Superior temporal gyrus (tissue), 1 donor: ENCODE results near the gene IQGAP3.
"Not testable (repeated sequence)": the region's sequence is repeated elsewhere in the genome, so short reads cannot be mapped to it uniquely, and the experiment has no call there.

ENCODE experiments used
- DNase-seq: peaks from one replicate; pipeline ENCODE4 v3.0.0-alpha.2; 2016; ENCODE audit errors: extremely low spot score

IQGAP3 gene

GRCh38 chr1:156571919-156572662, at the start of gene IQGAP3:
TSS of gene IQGAP3 (minus strand) at chr1:156572565. CDS start at chr1:156572529, 36 bp downstream.
- peak; percentile 81 for DNase-seq

- DNase-seq: no peak
Measured at GRCh38 chr1:156619582-156619955, 47.2 kb upstream of the IQGAP3 start.

GRCh38 chr1:156618853-156619581, 46.7 kb upstream of the IQGAP3 start, which contains the start of gene HAPLN2:
TSS of gene HAPLN2 (plus strand) at chr1:156619415. CDS start at chr1:156623491, 4,076 bp downstream.
- DNase-seq: peak; percentile 82

- DNase-seq: peak; percentile 97
Measured at GRCh38 chr1:156616463-156616862, 44.1 kb upstream of the IQGAP3 start.

- DNase-seq: no peak
Measured at GRCh38 chr1:156615946-156616345, 43.6 kb upstream of the IQGAP3 start.

GRCh38 chr1:156612666-156613065, 40.3 kb upstream of the IQGAP3 start:
- DNase-seq: no peak

GRCh38 chr1:156610072-156610471, 37.7 kb upstream of the IQGAP3 start:
- not testable (repeated sequence) for DNase-seq

GRCh38 chr1:156608981-156609380, 36.6 kb upstream of the IQGAP3 start:
- peak; percentile 51 for DNase-seq

- peak; percentile 93 for DNase-seq
Measured at GRCh38 chr1:156608036-156608674, 35.8 kb upstream of the IQGAP3 start.

GRCh38 chr1:156607344-156607743, 35.0 kb upstream of the IQGAP3 start:
- DNase-seq: not testable (repeated sequence)

GRCh38 chr1:156602557-156602993, 30.2 kb upstream of the IQGAP3 start:
- DNase-seq: peak; percentile 55

GRCh38 chr1:156601892-156602291, 29.5 kb upstream of the IQGAP3 start:
- no peak for DNase-seq

- DNase-seq: peak; percentile 93
Measured at GRCh38 chr1:156601122-156601830, 28.9 kb upstream of the IQGAP3 start, which contains the start of gene GPATCH4. TSS of gene GPATCH4 (minus strand) at chr1:156601479.

GRCh38 chr1:156600733-156601121, 28.4 kb upstream of the IQGAP3 start:
- DNase-seq: no peak

GRCh38 chr1:156599811-156600210, 27.4 kb upstream of the IQGAP3 start:
- DNase-seq: no peak

GRCh38 chr1:156598731-156599432, 26.5 kb upstream of the IQGAP3 start:
- no peak for DNase-seq

GRCh38 chr1:156598125-156598524, 25.8 kb upstream of the IQGAP3 start:
- no peak for DNase-seq

GRCh38 chr1:156596426-156596825, 24.1 kb upstream of the IQGAP3 start:
- DNase-seq: no peak

GRCh38 chr1:156595016-156595415, 22.7 kb upstream of the IQGAP3 start:
- DNase-seq: no peak

- DNase-seq: peak; percentile 38
Measured at GRCh38 chr1:156594190-156594589, 21.8 kb upstream of the IQGAP3 start.

- DNase-seq: no peak
Measured at GRCh38 chr1:156593661-156593989, 21.3 kb upstream of the IQGAP3 start.
